K562 (cell line): ENCODE data around the gene INMT. TPM values are rescaled to one million over a fixed set of nuclear protein-coding genes. Genes with fewer than 3 reads are reported as not detected.

Experiments
- ATAC-seq: fragments of 200-7000 bp; cut with Tn5 transposase; 3 replicates; pipeline ENCODE4 v1.9.1; 2020; ENCODE audit warnings: moderate library complexity
- BruUV-seq: library from RNA; stranded (reverse); fragments of 400-500 nt; replicated peaks from 2 replicates; lab custom pipeline; 2021; lab: Mats Ljungman, UMichigan
- CTCF ChIA-PET: fragments of 300-600 bp; formaldehyde crosslinking; extraction: SDS; loops from one replicate; lab custom pipeline; 2021; ENCODE audit warnings: low intra/inter-chr PET ratio; lab: Yijun Ruan, JAX
- POLR2A ChIA-PET: fragments of 300-600, 350-650 bp; sonication (Branson Sonifier 250); formaldehyde crosslinking; extraction: SDS; loops from one replicate; lab custom pipeline; 2021; ENCODE audit warnings: antibody characterized with exemption, inconsistent platforms; lab: Yijun Ruan, JAX
- DNase-seq, 4 experiments: peaks; one replicate each; pipeline versions ENCODE4 v3.0.0 to v3.0.0-alpha.2; 2011 to 2018; ENCODE audit warnings: low spot score in 3 of 4, mixed read lengths in 3 of 4; ENCODE audit errors: extremely low read depth in 1 of 4
- FAIRE-seq: peaks from 2 replicates; lab custom pipeline; 2011; peaks lifted over from hg19 to GRCh38; lab: Jason Lieb, UNC
- H2AFZ ChIP-seq: 2 replicates; pipeline ENCODE4 v1.6.0; 2011; ENCODE audit warnings: low read depth, low read length, control low read depth, inconsistent platforms
- H3K27ac ChIP-seq: fragments of 200-600 bp; 3 replicates; pipeline ENCODE4 v1.8.0; 2011; ENCODE audit warnings: low read depth, mild to moderate bottlenecking, control low read depth, inconsistent platforms, low read length, moderate library complexity, mixed read lengths; ENCODE audit errors: extremely low read depth
- H3K27me3 ChIP-seq, 2 experiments: fragments of 300-600 bp in 1 of 2; 2 replicates in 1 of 2; 3 replicates in 1 of 2; pipeline versions ENCODE4 v1.6.0 to v1.8.0; 2011; ENCODE audit warnings: inconsistent platforms in 2 of 2, low read length in 2 of 2, mild to moderate bottlenecking in 1 of 2, mixed read lengths in 1 of 2, moderate library complexity in 1 of 2; ENCODE audit not compliant: control insufficient read depth in 2 of 2, insufficient read depth in 2 of 2
- H3K36me3 ChIP-seq: fragments of 300-600 bp; 3 replicates; pipeline ENCODE4 v1.8.0; 2011; ENCODE audit warnings: mild to moderate bottlenecking, low read length, inconsistent platforms; ENCODE audit not compliant: control insufficient read depth, insufficient read depth
- H3K4me1 ChIP-seq, 2 experiments: fragments of 200-600 bp in 1 of 2; replicated peaks in 1 of 2; 2 replicates in 1 of 2; 3 replicates in 1 of 2; pipeline versions ENCODE4 v1.5.1 to v1.8.0; 2011; ENCODE audit warnings: inconsistent platforms in 2 of 2, low read length in 2 of 2, mild to moderate bottlenecking in 1 of 2, mixed read lengths in 1 of 2, moderate library complexity in 1 of 2; ENCODE audit not compliant: control insufficient read depth in 2 of 2, insufficient read depth in 2 of 2
- H3K4me2 ChIP-seq: 2 replicates; pipeline ENCODE4 v1.6.1; 2011; ENCODE audit warnings: low read length, control low read depth, inconsistent platforms, mixed read lengths; ENCODE audit not compliant: insufficient read depth
- H3K4me3 ChIP-seq: fragments of 200-600 bp; sonication (generic), shearing (Covaris generic); 2 replicates; pipeline ENCODE4 v1.5.1; 2016; ENCODE audit warnings: control low read depth, inconsistent platforms
- H3K79me2 ChIP-seq: fragments of 200-600 bp; 3 replicates; pipeline ENCODE4 v1.8.0; 2011; ENCODE audit warnings: low read length, inconsistent platforms; ENCODE audit not compliant: control insufficient read depth, insufficient read depth
- H3K9ac ChIP-seq, 2 experiments: 2 replicates each; pipeline versions ENCODE4 v1.6.0 to v1.6.1; 2011; ENCODE audit warnings: low read depth in 2 of 2, low read length in 2 of 2, control low read depth in 1 of 2, inconsistent platforms in 1 of 2, mild to moderate bottlenecking in 1 of 2, mixed read lengths in 1 of 2; ENCODE audit not compliant: insufficient read depth in 1 of 2
- H3K9me1 ChIP-seq: one replicate; pipeline ENCODE4 v1.6.0; 2011; ENCODE audit warnings: inconsistent platforms, mild to moderate bottlenecking, low read length, moderate library complexity; ENCODE audit not compliant: control insufficient read depth, insufficient read depth
- H3K9me3 ChIP-seq: replicated peaks from 2 replicates; pipeline ENCODE4 v1.5.1; 2011; ENCODE audit warnings: low read depth, low read length, inconsistent platforms; ENCODE audit not compliant: control insufficient read depth, insufficient read depth
- H4K20me1 ChIP-seq: replicated peaks from 2 replicates; pipeline ENCODE4 v1.6.1; 2011; ENCODE audit warnings: low read length, inconsistent platforms, mixed read lengths; ENCODE audit not compliant: control insufficient read depth, insufficient read depth
- BDP1 ChIP-seq: IDR thresholded peaks from 3 replicates; pipeline ENCODE4 v1.6.1; 2011; ENCODE audit not compliant: insufficient read length, insufficient read depth
- NFRKB ChIP-seq: fragments of 450-650 bp; IDR thresholded peaks from 2 replicates; pipeline ENCODE4 v1.6.1; 2016; ENCODE audit warnings: low read depth
- POLR2H ChIP-seq: IDR thresholded peaks from 2 replicates; pipeline ENCODE4 v1.6.1; 2016; ENCODE audit warnings: missing genetic modification characterization, low read depth, mild to moderate bottlenecking, control low read depth, missing compliant biosample characterization, moderate library complexity
- SETDB1 ChIP-seq: IDR thresholded peaks from one replicate; pipeline ENCODE4 v1.6.1; 2012; ENCODE audit warnings: low read length, control low read depth, inconsistent platforms
- STAG1 ChIP-seq: sonication (generic); formaldehyde crosslinking; IDR thresholded peaks from 2 replicates; pipeline ENCODE4 v1.5.0; 2020; ENCODE audit warnings: missing genetic modification reagents, borderline replicate concordance
- ZFPM2 ChIP-seq: fragments of 250-450 bp; sonication (Bioruptor Pico); IDR thresholded peaks from 2 replicates; pipeline ENCODE4 v1.5.1; 2022; ENCODE audit warnings: mild to moderate bottlenecking
- WGBS: fragments of 100-300 bp; shearing (Covaris generic); methylation state at CpG from one replicate; pipeline ENCODE4 v1.1.6; 2016; ENCODE audit warnings: low coverage, mixed read lengths; ENCODE audit not compliant: insufficient coverage; ENCODE audit errors: missing lambda C conversion rate; 5-methylcytosine and 5-hydroxymethylcytosine counted together
- in situ Hi-C: fragments of 300-500 bp; cut with MboI; formaldehyde crosslinking; loops from 4 replicates; pipeline ENCODE4 v1.15.0; 2018; ENCODE audit warnings: inconsistent platforms, mixed read lengths
- intact Hi-C: fragments of 100-400 bp; cut with micrococcal nuclease; formaldehyde crosslinking; loops from 2 replicates; pipeline ENCODE4 v1.14.2; 2022
- polyA plus RNA-seq, 8 experiments: library from polyadenylated mRNA; depleted of rRNA in 4 of 8; stranded (reverse) in 5 of 8; unstranded in 3 of 8; fragments of >200 nt; fragmentation: Nextera tagmentation in 2 of 8; fragmentation: Illumina TruSeq in 1 of 8; extraction: Ambion mirVana in 2 of 8; extraction: Trizol in 1 of 8; gene quantifications; 2 replicates each; pipeline versions ENCODE4 v1.2.1 to v1.2.3, GENCODE V29; 2011 to 2014; ENCODE audit warnings: inconsistent platforms in 1 of 8, missing spikeins in 1 of 8
- total RNA-seq, 7 experiments: library from RNA; depleted of rRNA in 6 of 7; stranded (reverse); fragments of >200 nt in 6 of 7; fragmentation: Illumina TruSeq in 2 of 7; extraction: Trizol in 2 of 7; gene quantifications; 2 replicates each; pipeline versions ENCODE4 v1.2.1 to v1.2.3, GENCODE V29; 2011 to 2021; ENCODE audit warnings: low replicate concordance in 1 of 7
- TF ChIP-seq, protein P1 (sequence below): conservative IDR thresholded peaks from 2 replicates; pipeline ENCODE4 v1.6.1; 2011; ENCODE audit warnings: low read depth, mild to moderate bottlenecking, low read length; ENCODE audit not compliant: control insufficient read depth
- TF ChIP-seq, protein P2 (sequence below): sonication (generic); formaldehyde crosslinking; IDR thresholded peaks from 2 replicates; pipeline ENCODE4 v1.9.0; 2022; ENCODE audit warnings: mild to moderate bottlenecking, missing genetic modification reagents
- TF ChIP-seq, protein P3 (sequence below): fragments of 450-650 bp; conservative IDR thresholded peaks from 2 replicates; pipeline ENCODE4 v1.6.1; 2016; ENCODE audit warnings: missing genetic modification characterization, low read depth, mild to moderate bottlenecking, missing compliant biosample characterization, moderate library complexity

Gene INMT
- total and polyA plus RNA-seq, 9 of the 15 experiments (the other 6 are each of a cell fraction or from before 2014, with no cell fraction given), result 0.04 to 0.27 TPM; not detected in 7

DNA sequence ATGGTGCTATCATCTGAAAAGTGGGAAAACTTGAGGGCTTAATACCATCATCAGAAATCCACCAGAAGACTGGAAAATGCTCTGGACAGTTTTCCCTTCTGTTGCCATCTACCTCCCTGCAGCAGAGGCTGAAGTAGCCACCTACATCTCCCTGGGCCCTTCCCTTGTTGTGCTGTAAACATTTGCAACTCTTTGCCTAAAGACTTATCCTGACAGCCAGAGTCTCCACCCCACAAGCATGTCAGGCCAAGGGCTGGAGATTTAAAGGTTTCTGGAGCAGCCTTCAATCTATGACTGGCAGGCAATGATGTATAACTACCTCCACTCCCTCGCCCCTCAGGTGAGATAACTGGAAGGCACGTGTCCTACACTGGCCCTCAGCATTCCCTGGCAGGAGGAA lies 29.7 kb upstream of the INMT start:
- in situ Hi-C loops, result no loop called here
- POLR2A ChIA-PET, result no interaction called here
- H3K4me2 ChIP-seq, result no peak overlapping the region
- H3K27ac ChIP-seq, result no peak overlapping the region
- WGBS, result 0% methylated on average over 2 of the region's 2 CpGs
- H3K27me3 ChIP-seq, result peaks cover 9 to 35% of the 10 kb centered on the region in 2 experiments; a peak in 3 of 5 replicates
- H3K4me3 ChIP-seq, result no peak overlapping the region
- peaks cover 0 to 5% of the 10 kb centered on the region in 2 experiments; a peak in 1 of 5 replicates for H3K4me1 ChIP-seq
- TF ChIP-seq POLR2H (tag), result no peak
- TF ChIP-seq, protein P1, sequence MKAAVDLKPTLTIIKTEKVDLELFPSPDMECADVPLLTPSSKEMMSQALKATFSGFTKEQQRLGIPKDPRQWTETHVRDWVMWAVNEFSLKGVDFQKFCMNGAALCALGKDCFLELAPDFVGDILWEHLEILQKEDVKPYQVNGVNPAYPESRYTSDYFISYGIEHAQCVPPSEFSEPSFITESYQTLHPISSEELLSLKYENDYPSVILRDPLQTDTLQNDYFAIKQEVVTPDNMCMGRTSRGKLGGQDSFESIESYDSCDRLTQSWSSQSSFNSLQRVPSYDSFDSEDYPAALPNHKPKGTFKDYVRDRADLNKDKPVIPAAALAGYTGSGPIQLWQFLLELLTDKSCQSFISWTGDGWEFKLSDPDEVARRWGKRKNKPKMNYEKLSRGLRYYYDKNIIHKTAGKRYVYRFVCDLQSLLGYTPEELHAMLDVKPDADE, result no peak
- no peak for TF ChIP-seq STAG1
- TF ChIP-seq SETDB1, result no peak
- TF ChIP-seq, protein P2, sequence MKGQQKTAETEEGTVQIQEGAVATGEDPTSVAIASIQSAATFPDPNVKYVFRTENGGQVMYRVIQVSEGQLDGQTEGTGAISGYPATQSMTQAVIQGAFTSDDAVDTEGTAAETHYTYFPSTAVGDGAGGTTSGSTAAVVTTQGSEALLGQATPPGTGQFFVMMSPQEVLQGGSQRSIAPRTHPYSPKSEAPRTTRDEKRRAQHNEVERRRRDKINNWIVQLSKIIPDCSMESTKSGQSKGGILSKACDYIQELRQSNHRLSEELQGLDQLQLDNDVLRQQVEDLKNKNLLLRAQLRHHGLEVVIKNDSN (CRISPR knock-in tag), result no peak
- TF ChIP-seq ZFPM2 (CRISPR knock-in tag), result no peak
- TF ChIP-seq, protein P3, sequence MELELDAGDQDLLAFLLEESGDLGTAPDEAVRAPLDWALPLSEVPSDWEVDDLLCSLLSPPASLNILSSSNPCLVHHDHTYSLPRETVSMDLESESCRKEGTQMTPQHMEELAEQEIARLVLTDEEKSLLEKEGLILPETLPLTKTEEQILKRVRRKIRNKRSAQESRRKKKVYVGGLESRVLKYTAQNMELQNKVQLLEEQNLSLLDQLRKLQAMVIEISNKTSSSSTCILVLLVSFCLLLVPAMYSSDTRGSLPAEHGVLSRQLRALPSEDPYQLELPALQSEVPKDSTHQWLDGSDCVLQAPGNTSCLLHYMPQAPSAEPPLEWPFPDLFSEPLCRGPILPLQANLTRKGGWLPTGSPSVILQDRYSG, result no peak
- no peak for TF ChIP-seq NFRKB
- no peak for TF ChIP-seq BDP1
- TF ChIP-seq, all 486 proteins: peak for 0
- CTCF ChIA-PET, result no interaction called here
- Histone ChIP-seq H3K9me3 (no peaks in the 10 kb centered on the region), H3K79me2 (no peaks in the 10 kb centered on the region), H3K36me3 (no peaks in the 10 kb centered on the region), H3K9ac (no peak overlapping the region), H3K9me1 (no peaks in the 10 kb centered on the region), H2AFZ (no peak overlapping the region), H4K20me1 (no peaks in the 10 kb centered on the region)
- no peak for ATAC-seq
- no peak for FAIRE-seq
- no TSS peak for BruUV-seq
- intact Hi-C loops, result no loop called here
- no peak for DNase-seq
